Panc1 (cell line): ENCODE results near the gene B4GALT6. TPM values are rescaled to one million over a fixed set of nuclear protein-coding genes. Genes with fewer than 3 reads are reported as not detected.

ENCODE experiments used
- ATAC-seq: fragments of 200-7000 bp; cut with Tn5 transposase; 2 replicates; pipeline ENCODE4 v1.9.1; 2020; ENCODE audit warnings: mild to moderate bottlenecking, moderate library complexity
- BruUV-seq: library from RNA; stranded (reverse); fragments of 400-500 nt; replicated peaks from 2 replicates; lab custom pipeline; 2021; lab: Mats Ljungman, UMichigan
- CTCF ChIA-PET: fragments of 300-600 bp; sonication (Branson Sonifier 250); formaldehyde crosslinking; loops from one replicate; lab custom pipeline; 2022; ENCODE audit warnings: antibody characterized with exemption; lab: Charles Lee
- POLR2A ChIA-PET: fragments of 300-600 bp; sonication (Branson Sonifier 250); formaldehyde crosslinking; loops from one replicate; lab custom pipeline; 2022; ENCODE audit warnings: antibody characterized with exemption; lab: Charles Lee
- DNase-seq: peaks from one replicate; pipeline ENCODE4 v3.0.0-alpha.2; 2010; ENCODE audit warnings: low read depth, low spot score
- H3K27ac ChIP-seq: 2 replicates; pipeline ENCODE4 v1.5.1; 2011; ENCODE audit warnings: mild to moderate bottlenecking, low read length, inconsistent platforms
- H3K27me3 ChIP-seq: fragments of 200-500 bp; sonication (Bioruptor generic); 2 replicates; pipeline ENCODE4 v1.6.0; 2014; ENCODE audit warnings: low read length, inconsistent platforms; ENCODE audit not compliant: control insufficient read depth, insufficient read depth
- H3K36me3 ChIP-seq: fragments of 200-500 bp; sonication (Bioruptor generic); 2 replicates; pipeline ENCODE4 v1.5.1; 2014; ENCODE audit warnings: inconsistent platforms, mild to moderate bottlenecking, low read length, moderate library complexity; ENCODE audit not compliant: control insufficient read depth, insufficient read depth
- H3K4me1 ChIP-seq: 2 replicates; pipeline ENCODE4 v1.5.1; 2011; ENCODE audit warnings: inconsistent platforms, mild to moderate bottlenecking, low read length, moderate library complexity; ENCODE audit not compliant: control insufficient read depth, insufficient read depth
- H3K4me3 ChIP-seq, 2 experiments: 2 replicates each; pipeline ENCODE4 v1.5.1; 2011 to 2012; ENCODE audit warnings: low read depth in 2 of 2, low read length in 2 of 2, mild to moderate bottlenecking in 2 of 2, inconsistent platforms in 1 of 2, moderate library complexity in 1 of 2
- H3K9me3 ChIP-seq: fragments of 200-500 bp; sonication (Bioruptor generic); 2 replicates; pipeline ENCODE4 v1.5.1; 2014; ENCODE audit warnings: low read depth, mild to moderate bottlenecking, inconsistent platforms, low read length, moderate library complexity; ENCODE audit not compliant: control insufficient read depth, insufficient read depth
- CTCF ChIP-seq: fragments of 450-650 bp; IDR thresholded peaks from 2 replicates; pipeline ENCODE4 v1.5.1; 2017; ENCODE audit warnings: mild to moderate bottlenecking
- POLR2AphosphoS5 ChIP-seq: IDR thresholded peaks from 2 replicates; pipeline ENCODE4 v1.6.1; 2012; ENCODE audit warnings: mild to moderate bottlenecking, low read depth, low read length, moderate library complexity
- SIN3A ChIP-seq: IDR thresholded peaks from 2 replicates; pipeline ENCODE4 v1.6.1; 2012; ENCODE audit warnings: low read depth, mild to moderate bottlenecking, low read length, moderate library complexity, borderline replicate concordance; ENCODE audit not compliant: insufficient read depth
- TCF7L2 ChIP-seq: IDR thresholded peaks from 2 replicates; pipeline ENCODE4 v1.6.1; 2011; ENCODE audit warnings: mild to moderate bottlenecking, low read depth, low read length, inconsistent platforms
- in situ Hi-C: cut with HindIII; loops from 2 replicates; pipeline ENCODE4 v1.10.0; 2016; ENCODE audit warnings: low sequenced_read_pairs, low pct_unique_long_range_greater_than_20kb
- intact Hi-C: fragments of 100-400 bp; cut with micrococcal nuclease; formaldehyde crosslinking; loops from one replicate; pipeline ENCODE4 v1.10.0; 2022; ENCODE audit not compliant: unreplicated experiment
- total RNA-seq: library from RNA; stranded (reverse); gene quantifications from one replicate; pipeline ENCODE4 v1.2.1, GENCODE V29; 2021; ENCODE audit not compliant: unreplicated experiment
- TF ChIP-seq, protein P1 (sequence below), 2 experiments: IDR thresholded peaks; 2 replicates each; pipeline ENCODE4 v1.6.1; 2011 to 2012; ENCODE audit warnings: low read depth in 2 of 2, control low read depth in 1 of 2, low read length in 1 of 2, mild to moderate bottlenecking in 1 of 2, moderate library complexity in 1 of 2; ENCODE audit not compliant: insufficient read depth in 1 of 2

B4GALT6 gene
- total RNA-seq, 1 experiment from 2014 or later, result 36.3 TPM

DNA sequence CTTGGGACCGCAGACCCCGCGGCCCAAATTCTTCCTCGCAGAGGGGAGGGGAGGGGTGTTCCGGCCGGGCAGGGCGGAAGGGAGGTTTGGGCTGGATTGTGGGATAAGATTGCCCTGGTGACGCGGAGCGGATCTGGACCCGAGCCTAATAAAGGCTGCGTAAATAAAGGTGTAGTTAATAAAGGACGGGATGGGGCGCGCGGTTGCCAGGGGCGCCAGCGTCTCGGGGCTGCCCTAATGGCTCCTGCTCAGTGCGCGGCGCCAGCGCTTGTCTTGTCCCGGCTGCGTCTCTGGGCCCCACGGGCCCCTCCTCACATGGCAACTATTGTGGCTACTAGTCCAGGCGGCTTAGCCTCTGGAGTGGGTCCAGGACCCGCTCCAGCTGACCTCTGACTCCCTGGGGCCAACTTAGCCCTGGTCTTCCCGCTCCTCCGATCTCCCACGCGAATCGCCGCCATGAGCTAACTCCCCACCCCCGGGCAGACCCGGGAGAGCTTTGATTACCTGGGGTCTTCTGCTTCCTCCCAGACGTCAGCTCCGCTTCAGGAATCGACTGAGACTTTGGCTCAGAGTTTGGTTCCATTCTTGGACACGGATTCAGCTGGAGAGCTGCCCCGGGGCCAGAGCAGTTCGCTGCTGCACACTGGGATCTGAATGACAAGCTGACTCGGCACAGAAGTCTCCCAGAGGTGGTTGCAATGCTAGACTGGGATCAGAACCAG, 39.8 kb upstream of the B4GALT6 start:
- H3K36me3 ChIP-seq, result no peaks in the 10 kb centered on the region
- H3K27me3 ChIP-seq, result no peaks in the 10 kb centered on the region
- POLR2A ChIA-PET, result interaction anchor here (0.5 kb wide), 1 partner anchor 71 kb away, joined by 6 read pairs; no protein-coding TSS in a partner anchor
- no peak for DNase-seq
- no TSS peak for BruUV-seq
- ATAC-seq, result peak; percentile 66
- CTCF ChIA-PET, result no interaction called here
- H3K27ac ChIP-seq, result no peak overlapping the region
- H3K4me1 ChIP-seq, result no peaks in the 10 kb centered on the region; the same call in 1 of the 2 replicates
- TF ChIP-seq CTCF (no peak), TCF7L2 (no peak), POLR2AphosphoS5 (no peak)
- TF ChIP-seq, protein P1, sequence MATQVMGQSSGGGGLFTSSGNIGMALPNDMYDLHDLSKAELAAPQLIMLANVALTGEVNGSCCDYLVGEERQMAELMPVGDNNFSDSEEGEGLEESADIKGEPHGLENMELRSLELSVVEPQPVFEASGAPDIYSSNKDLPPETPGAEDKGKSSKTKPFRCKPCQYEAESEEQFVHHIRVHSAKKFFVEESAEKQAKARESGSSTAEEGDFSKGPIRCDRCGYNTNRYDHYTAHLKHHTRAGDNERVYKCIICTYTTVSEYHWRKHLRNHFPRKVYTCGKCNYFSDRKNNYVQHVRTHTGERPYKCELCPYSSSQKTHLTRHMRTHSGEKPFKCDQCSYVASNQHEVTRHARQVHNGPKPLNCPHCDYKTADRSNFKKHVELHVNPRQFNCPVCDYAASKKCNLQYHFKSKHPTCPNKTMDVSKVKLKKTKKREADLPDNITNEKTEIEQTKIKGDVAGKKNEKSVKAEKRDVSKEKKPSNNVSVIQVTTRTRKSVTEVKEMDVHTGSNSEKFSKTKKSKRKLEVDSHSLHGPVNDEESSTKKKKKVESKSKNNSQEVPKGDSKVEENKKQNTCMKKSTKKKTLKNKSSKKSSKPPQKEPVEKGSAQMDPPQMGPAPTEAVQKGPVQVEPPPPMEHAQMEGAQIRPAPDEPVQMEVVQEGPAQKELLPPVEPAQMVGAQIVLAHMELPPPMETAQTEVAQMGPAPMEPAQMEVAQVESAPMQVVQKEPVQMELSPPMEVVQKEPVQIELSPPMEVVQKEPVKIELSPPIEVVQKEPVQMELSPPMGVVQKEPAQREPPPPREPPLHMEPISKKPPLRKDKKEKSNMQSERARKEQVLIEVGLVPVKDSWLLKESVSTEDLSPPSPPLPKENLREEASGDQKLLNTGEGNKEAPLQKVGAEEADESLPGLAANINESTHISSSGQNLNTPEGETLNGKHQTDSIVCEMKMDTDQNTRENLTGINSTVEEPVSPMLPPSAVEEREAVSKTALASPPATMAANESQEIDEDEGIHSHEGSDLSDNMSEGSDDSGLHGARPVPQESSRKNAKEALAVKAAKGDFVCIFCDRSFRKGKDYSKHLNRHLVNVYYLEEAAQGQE (IDR thresholded peaks at IDR 0.05; ENCODE audit: insufficient read depth in 1 of 2, low read depth in 2 of 2, low read length in 1 of 2), result no peak
- peak overlapping the region; percentile 47 to 59 for H3K4me3 ChIP-seq
- in situ Hi-C loops (no loop called here), intact Hi-C loops (no loop called here)
- no peaks in the 10 kb centered on the region for H3K9me3 ChIP-seq

DNA sequence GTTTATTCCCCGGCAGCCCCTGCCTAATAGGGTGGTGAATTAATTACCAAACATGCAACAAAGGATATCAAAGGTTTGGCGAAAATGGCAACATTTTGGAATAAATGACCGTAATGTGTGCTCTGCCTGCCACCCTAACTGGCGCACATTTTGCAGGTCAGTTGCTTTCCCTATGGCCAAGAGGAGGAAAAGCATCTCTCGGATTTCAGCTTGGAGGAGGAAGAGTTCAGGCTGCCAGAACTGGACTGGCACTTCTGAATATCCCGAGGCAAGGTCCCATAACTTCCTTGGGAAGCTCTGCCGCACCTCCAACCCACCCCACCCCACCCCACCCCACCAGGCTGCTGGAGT, 39.2 kb upstream of the B4GALT6 start:
- no peak for TF ChIP-seq SIN3A
- TF ChIP-seq POLR2AphosphoS5, result no peak
- TF ChIP-seq, protein P1 (IDR thresholded peaks at IDR 0.05; ENCODE audit: insufficient read depth in 1 of 2, low read depth in 2 of 2, low read length in 1 of 2), result no peak
- TF ChIP-seq TCF7L2, result no peak
- no peak for TF ChIP-seq CTCF
- Histone ChIP-seq H3K9me3 (no peaks in the 10 kb centered on the region), H3K27me3 (no peaks in the 10 kb centered on the region), H3K4me3 (peak overlapping the region in 1 of 2 experiments; percentile 59; a peak in 1 of 4 replicates), H3K36me3 (no peaks in the 10 kb centered on the region), H3K27ac (no peak overlapping the region), H3K4me1 (no peaks in the 10 kb centered on the region; the same call in 1 of the 2 replicates)
- POLR2A ChIA-PET, result no interaction called here
- in situ Hi-C loops (no loop called here), intact Hi-C loops (no loop called here)
- CTCF ChIA-PET, result interaction anchor here (1.1 to 1.2 kb wide), 2 partner anchors 12 to 171 kb away, joined by 3 read pairs; no protein-coding TSS in a partner anchor
- BruUV-seq, result no TSS peak
- ATAC-seq (no peak; the same call in 1 of the 2 replicates), DNase-seq (no peak)
